HL-60 (cell line): ENCODE measurements around the gene CASP1.

Experiments
- CTCF ChIP-seq: IDR thresholded peaks from one replicate; pipeline ENCODE4 v1.5.1; 2011; ENCODE audit warnings: low read length, control low read depth, inconsistent platforms; ENCODE audit not compliant: insufficient read depth
- GABPA ChIP-seq: IDR thresholded peaks from 2 replicates; pipeline ENCODE4 v1.6.1; 2012; ENCODE audit warnings: low read depth
- POLR2AphosphoS5 ChIP-seq: IDR thresholded peaks from 2 replicates; pipeline ENCODE4 v1.6.1; 2012; ENCODE audit warnings: low read depth
- REST ChIP-seq: IDR thresholded peaks from 2 replicates; pipeline ENCODE4 v1.6.1; 2012; ENCODE audit warnings: low read depth; ENCODE audit not compliant: insufficient replicate concordance
- SPI1 ChIP-seq: IDR thresholded peaks from 2 replicates; pipeline ENCODE4 v1.6.1; 2012; ENCODE audit warnings: low read depth, mild to moderate bottlenecking, borderline replicate concordance

- TF ChIP-seq SPI1 = no peak
- TF ChIP-seq CTCF = no peak
- TF ChIP-seq POLR2AphosphoS5 = no peak
- TF ChIP-seq GABPA = no peak
- TF ChIP-seq REST = no peak
Measured at GRCh38 chr11:105045676-105046296, 10.8 kb upstream of the CASP1 start.
